Neural progenitor cell (in vitro differentiated cells): ENCODE results near the gene PRSS8. TPM values are rescaled to one million over a fixed set of nuclear protein-coding genes. Genes with fewer than 3 reads are reported as not detected.
A peak's percentile ranks its signal among the peaks of the same experiment; 100 is the strongest.

Experiments used
- DNase-seq: peaks from one replicate; pipeline ENCODE4 v3.0.0-alpha.2; 2016; ENCODE audit warnings: low spot score
- H2AFZ ChIP-seq: fragments of 200-600 bp; sonication (generic); replicated peaks from 2 replicates; pipeline ENCODE4 v1.6.1; 2016; ENCODE audit warnings: antibody characterized with exemption
- H3F3A ChIP-seq: fragments of 200-600 bp; sonication (generic); 2 replicates; pipeline ENCODE4 v1.6.1; 2016; ENCODE audit warnings: antibody characterized with exemption, low read depth
- H3K27ac ChIP-seq: fragments of 200-600 bp; sonication (generic); 2 replicates; pipeline ENCODE4 v1.5.1; 2016; ENCODE audit warnings: mild to moderate bottlenecking
- H3K27me3 ChIP-seq: fragments of 200-600 bp; sonication (generic); 2 replicates; pipeline ENCODE4 v1.6.1; 2016; ENCODE audit warnings: mild to moderate bottlenecking, moderate library complexity
- H3K36me3 ChIP-seq: fragments of 200-600 bp; sonication (generic); 2 replicates; pipeline ENCODE4 v1.5.1; 2016
- H3K4me1 ChIP-seq: fragments of 200-600 bp; sonication (generic); 2 replicates; pipeline ENCODE4 v1.6.1; 2016; ENCODE audit warnings: mixed run types
- H3K4me2 ChIP-seq: fragments of 200-600 bp; sonication (generic); 2 replicates; pipeline ENCODE4 v1.6.1; 2016
- H3K4me3 ChIP-seq: fragments of 200-600 bp; sonication (generic); 2 replicates; pipeline ENCODE4 v1.5.1; 2016
- H3K79me2 ChIP-seq: fragments of 200-600 bp; sonication (generic); 2 replicates; pipeline ENCODE4 v1.6.1; 2016; ENCODE audit warnings: low read depth
- H3K9ac ChIP-seq: fragments of 200-600 bp; sonication (generic); 2 replicates; pipeline ENCODE4 v1.6.1; 2016
- H3K9me3 ChIP-seq: fragments of 200-600 bp; sonication (generic); 2 replicates; pipeline ENCODE4 v1.5.1; 2016; ENCODE audit warnings: low read depth
- H4K20me1 ChIP-seq: fragments of 200-600 bp; sonication (generic); 2 replicates; pipeline ENCODE4 v1.6.1; 2016; ENCODE audit warnings: low read depth
- H3K27ac Mint-ChIP-seq: 3 replicates; pipeline ENCODE4 v1.8.0; 2021; ENCODE audit warnings: mixed read lengths
- H3K27me3 Mint-ChIP-seq: 2 replicates; pipeline ENCODE4 v1.8.0; 2022; ENCODE audit warnings: low read depth, mild to moderate bottlenecking, inconsistent platforms, moderate library complexity, mixed read lengths; ENCODE audit not compliant: insufficient read depth
- H3K36me3 Mint-ChIP-seq: 3 replicates; pipeline ENCODE4 v1.8.0; 2021; ENCODE audit warnings: mixed read lengths
- H3K4me1 Mint-ChIP-seq: 3 replicates; pipeline ENCODE4 v1.8.0; 2021; ENCODE audit warnings: mixed read lengths
- H3K4me3 Mint-ChIP-seq: 3 replicates; pipeline ENCODE4 v1.8.0; 2021; ENCODE audit warnings: mild to moderate bottlenecking, moderate library complexity, mixed read lengths
- H3K9me3 Mint-ChIP-seq: 3 replicates; pipeline ENCODE4 v1.8.0; 2020; ENCODE audit warnings: mixed read lengths
- CTCF ChIP-seq: fragments of 200-600 bp; sonication (generic); IDR thresholded peaks from 2 replicates; pipeline ENCODE4 v1.5.1; 2017; ENCODE audit warnings: antibody characterized with exemption, mild to moderate bottlenecking
- EZH2 ChIP-seq: fragments of 200-600 bp; sonication (generic); IDR thresholded peaks from 2 replicates; pipeline ENCODE4 v1.6.1; 2017; ENCODE audit warnings: antibody characterized with exemption, mild to moderate bottlenecking, moderate library complexity
- EZH2phosphoT487 ChIP-seq: fragments of 200-600 bp; sonication (generic); IDR thresholded peaks from 2 replicates; pipeline ENCODE4 v1.6.1; 2017; ENCODE audit warnings: antibody characterized with exemption
- total RNA-seq: library from RNA; depleted of rRNA; stranded (reverse); fragments of >200 nt; gene quantifications from 2 replicates; pipeline ENCODE4 v1.2.3, GENCODE V29; 2015; ENCODE audit warnings: low replicate concordance

PRSS8 gene
- total RNA-seq, 1 donor from 2014 or later: 2.7 TPM

- no peak overlapping the region for H3K27ac Mint-ChIP-seq
- peaks cover 22% of the 10 kb centered on the region for H3K79me2 ChIP-seq
Observed at GRCh38 chr16:31093132-31093703, 42.3 kb downstream of the PRSS8 start.

DNA sequence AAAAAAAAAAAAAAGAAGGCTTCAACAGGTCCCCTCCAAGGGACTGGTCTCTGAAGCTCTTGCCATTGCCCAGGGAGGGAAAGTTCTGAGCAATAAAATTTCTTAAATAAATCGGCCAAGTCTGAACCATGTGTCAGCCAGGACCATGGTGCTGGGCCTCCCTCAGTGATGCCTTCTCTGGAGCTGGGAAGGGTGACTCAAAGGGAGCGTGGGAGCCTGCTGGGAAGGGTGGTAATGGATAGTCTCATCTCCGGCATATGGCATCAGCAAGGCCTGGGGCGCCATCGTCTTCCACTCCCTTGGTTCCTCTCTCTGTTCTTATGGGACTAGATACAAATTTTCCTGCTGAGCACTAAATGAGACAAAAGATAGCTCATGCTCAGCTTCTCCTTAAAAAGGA is 43.2 kb downstream of the PRSS8 start:
- H3K9me3 Mint-ChIP-seq: peaks cover 5% of the 10 kb centered on the region

More at GRCh38 chr16:31093132-31093703, 42.3 kb downstream of the PRSS8 start:
- Histone ChIP-seq H3K4me1 (peaks cover 3% of the 10 kb centered on the region), H3K9ac (no peak overlapping the region), H3F3A (peaks cover 28% of the 10 kb centered on the region), H3K4me2 (peak overlapping the region; percentile 87), H3K9me3 (no peaks in the 10 kb centered on the region), H4K20me1 (peaks cover 19% of the 10 kb centered on the region), H3K36me3 (no peaks in the 10 kb centered on the region), H3K27me3 (no peaks in the 10 kb centered on the region), H3K27ac (no peak overlapping the region), H2AFZ (peak overlapping the region; percentile 22), H3K4me3 (peak overlapping the region; percentile 86)
- TF ChIP-seq EZH2phosphoT487 (no peak), CTCF (no peak), EZH2 (no peak)
- Mint-ChIP-seq H3K36me3 (peaks cover 5% of the 10 kb centered on the region), H3K4me1 (peaks cover 8% of the 10 kb centered on the region), H3K4me3 (peak overlapping the region; percentile 98), H3K27me3 (peaks cover 12% of the 10 kb centered on the region), H3K9me3 (peaks cover 5% of the 10 kb centered on the region)
- peak; percentile 76 for DNase-seq

GRCh38 chr16:31090540-31090939 is 45.0 kb downstream of the PRSS8 start:
- no peak overlapping the region for H3K4me3 ChIP-seq
- H3K9me3 ChIP-seq: no peaks in the 10 kb centered on the region
- no peaks in the 10 kb centered on the region for H3K27me3 ChIP-seq
- H4K20me1 ChIP-seq: peaks cover 31% of the 10 kb centered on the region
- H3K4me2 ChIP-seq: no peak overlapping the region
- H3K79me2 ChIP-seq: peaks cover 22% of the 10 kb centered on the region
- H3K27ac Mint-ChIP-seq: no peak overlapping the region
- peaks cover 5% of the 10 kb centered on the region for H3K36me3 Mint-ChIP-seq
- no peak for TF ChIP-seq EZH2
- TF ChIP-seq CTCF: no peak
- no peak for TF ChIP-seq EZH2phosphoT487
- peaks cover 2% of the 10 kb centered on the region for H3K9me3 Mint-ChIP-seq
- no peak overlapping the region for H2AFZ ChIP-seq
- peaks cover 11% of the 10 kb centered on the region for H3K27me3 Mint-ChIP-seq
- no peak for DNase-seq
- H3F3A ChIP-seq: peaks cover 21% of the 10 kb centered on the region
- no peaks in the 10 kb centered on the region for H3K36me3 ChIP-seq
- H3K4me1 ChIP-seq: peaks cover 3% of the 10 kb centered on the region
- no peak overlapping the region for H3K9ac ChIP-seq
- H3K4me3 Mint-ChIP-seq: no peak overlapping the region
- no peak overlapping the region for H3K27ac ChIP-seq
- H3K4me1 Mint-ChIP-seq: peaks cover 8% of the 10 kb centered on the region

More for the DNA sequence above, 43.2 kb downstream of the PRSS8 start:
- H3K27me3 ChIP-seq: no peaks in the 10 kb centered on the region
- no peak overlapping the region for H3K27ac ChIP-seq
- H3K4me3 ChIP-seq: no peak overlapping the region
- H3F3A ChIP-seq: peaks cover 28% of the 10 kb centered on the region
- Mint-ChIP-seq H3K4me1 (peaks cover 8% of the 10 kb centered on the region), H3K4me3 (peak overlapping the region; percentile 98), H3K27me3 (peaks cover 12% of the 10 kb centered on the region), H3K36me3 (peaks cover 5% of the 10 kb centered on the region), H3K27ac (no peak overlapping the region)
- no peak overlapping the region for H3K9ac ChIP-seq
- no peak overlapping the region for H3K4me2 ChIP-seq
- H3K79me2 ChIP-seq: peaks cover 22% of the 10 kb centered on the region
- H3K9me3 ChIP-seq: no peaks in the 10 kb centered on the region
- TF ChIP-seq EZH2: no peak
- no peak for TF ChIP-seq EZH2phosphoT487
- no peak for TF ChIP-seq CTCF
- no peaks in the 10 kb centered on the region for H3K36me3 ChIP-seq
- H2AFZ ChIP-seq: no peak overlapping the region
- DNase-seq: no peak
- peaks cover 21% of the 10 kb centered on the region for H4K20me1 ChIP-seq
- H3K4me1 ChIP-seq: peaks cover 3% of the 10 kb centered on the region
